ENCODE results near the gene SH3GL1. TPM values are rescaled to one million over a fixed set of nuclear protein-coding genes. Genes with fewer than 3 reads are reported as not detected.
"Not testable (repeated sequence)": the region's sequence is repeated elsewhere in the genome, so short reads cannot be mapped to it uniquely, and the experiment has no call there.

SH3GL1 gene
- total RNA-seq, 2 experiments from 2014 or later: 62.1 to 64.0 TPM

- Mint-ChIP-seq H3K4me1 (peaks cover 28% of the 10 kb centered on the region), H3K9me3 (no peaks in the 10 kb centered on the region), H3K27me3 (peaks cover 9% of the 10 kb centered on the region), H3K36me3 (ENCODE audit: low read depth) (peaks cover 5% of the 10 kb centered on the region), H3K27ac (no peak overlapping the region), H3K4me3 (peak overlapping the region; percentile 27)
- POLR2A ChIA-PET: interaction anchor here (1.3 kb wide), 1 partner anchor 8 kb away, joined by 3 read pairs; no protein-coding TSS in a partner anchor
- CTCF ChIA-PET: no interaction called here
- no peak for DNase-seq
These were observed 70.5 kb downstream of the SH3GL1 start for GRCh38 chr19:4329858-4330257.

DNA sequence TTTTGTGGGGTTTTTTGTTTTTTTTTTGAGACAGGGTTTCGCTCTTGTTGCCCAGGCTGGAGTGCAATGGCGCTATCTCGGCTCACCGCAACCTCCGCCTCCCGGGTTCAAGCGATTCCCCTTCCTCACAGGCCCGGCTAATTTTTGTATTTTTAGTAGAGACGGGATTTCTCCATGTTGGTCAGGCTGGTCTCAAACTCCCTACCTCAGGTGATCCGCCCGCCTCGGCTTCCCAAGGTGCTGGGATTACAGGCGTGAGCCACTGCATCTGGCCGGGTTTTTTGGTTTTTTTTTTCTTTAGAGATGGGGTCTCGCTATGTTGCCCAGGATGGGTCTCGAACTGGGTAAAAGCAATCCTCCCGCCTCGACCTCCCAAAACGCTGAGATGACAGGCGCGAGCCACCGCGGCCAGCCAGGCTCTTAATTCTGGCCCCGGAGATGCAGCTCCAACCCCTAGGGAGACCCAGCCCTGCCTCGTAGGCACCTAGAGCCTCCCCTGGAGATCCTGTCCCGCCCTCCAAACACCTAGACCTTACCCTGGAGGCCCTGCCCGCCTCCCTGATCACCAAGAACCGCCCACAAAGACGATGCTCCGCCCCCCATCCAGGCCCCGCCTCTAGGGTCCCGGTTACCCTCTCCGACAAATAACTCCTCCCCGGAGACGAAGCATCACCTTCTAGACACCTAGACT is 71.2 kb downstream of the SH3GL1 start:
- peak overlapping the region; percentile 71 for H3K27ac Mint-ChIP-seq
- POLR2A ChIA-PET: interaction anchor here (1.3 to 1.9 kb wide), 2 partner anchors 9 to 14 kb away, joined by 3 to 15 read pairs; partner anchors contain the start of gene MPND
- not testable (repeated sequence) for H3K36me3 Mint-ChIP-seq (ENCODE audit: low read depth); H3K27me3 Mint-ChIP-seq; H3K9me3 Mint-ChIP-seq
- peak; percentile 34 for DNase-seq
- H3K4me3 Mint-ChIP-seq: peak overlapping the region; percentile 74
- peaks cover 28% of the 10 kb centered on the region for H3K4me1 Mint-ChIP-seq
- CTCF ChIA-PET: interaction anchor here (1.2 kb wide), 1 partner anchor 13 kb away, joined by 7 read pairs; no protein-coding TSS in a partner anchor

DNA sequence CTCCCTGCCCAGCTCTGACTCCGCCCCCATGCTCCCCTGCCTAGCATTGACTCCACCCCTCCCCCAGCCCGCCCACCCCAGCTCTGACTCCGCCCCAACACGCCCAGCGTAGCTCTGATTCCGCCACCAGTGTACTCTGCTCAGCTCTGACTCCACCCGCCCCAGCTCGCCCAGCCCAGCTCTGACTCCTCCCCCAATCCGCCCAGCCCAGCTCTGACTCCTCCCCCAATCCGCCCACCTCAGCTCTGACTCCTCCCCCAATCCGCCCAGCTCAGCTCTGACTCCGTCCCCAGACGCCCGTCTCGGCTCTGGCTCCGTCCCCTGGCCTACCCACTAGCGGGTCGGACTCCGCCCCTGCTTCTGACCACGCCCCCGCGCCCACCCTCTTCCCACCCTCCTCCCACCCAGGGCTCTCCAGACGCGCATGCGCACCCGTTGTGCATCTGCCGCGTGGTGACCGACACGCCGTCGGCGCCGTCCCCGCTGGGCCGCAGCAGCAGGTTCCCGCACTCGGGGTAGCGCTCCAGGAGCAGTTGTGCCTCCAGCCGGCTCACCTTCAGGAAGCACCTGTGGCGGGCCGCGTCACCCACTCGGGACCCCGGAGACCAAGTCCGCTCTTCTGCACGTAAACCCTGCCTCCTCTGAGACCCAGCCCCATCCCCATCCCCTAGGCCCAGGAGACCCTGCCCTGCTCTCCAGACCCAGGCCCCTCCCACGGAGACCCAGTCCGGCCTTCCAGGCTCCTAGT is 71.9 kb downstream of the SH3GL1 start:
- peak; percentile 95 for DNase-seq
- peak overlapping the region; percentile 71 for H3K27ac Mint-ChIP-seq
- ChIA-PET POLR2A (interaction anchor here (0.7 to 1.9 kb wide), 3 partner anchors 10 to 24 kb away, joined by 3 to 15 read pairs (median 3); partner anchors contain the start of genes MPND and STAP2), CTCF (interaction anchor here (0.5 to 1.2 kb wide), 8 partner anchors 14 to 143 kb away, joined by 3 to 7 read pairs (median 4); partner anchors contain the start of genes MPND and SH3GL1)
- H3K4me1 Mint-ChIP-seq: peaks cover 28% of the 10 kb centered on the region
- H3K4me3 Mint-ChIP-seq: peak overlapping the region; percentile 74
- no peaks in the 10 kb centered on the region for H3K9me3 Mint-ChIP-seq
- H3K36me3 Mint-ChIP-seq (ENCODE audit: low read depth): no peaks in the 10 kb centered on the region
- H3K27me3 Mint-ChIP-seq: peaks cover 9% of the 10 kb centered on the region

- H3K4me3 Mint-ChIP-seq: peak overlapping the region; percentile 74
- H3K27ac Mint-ChIP-seq: peak overlapping the region; percentile 62
- CTCF ChIA-PET: interaction anchor here (0.5 to 1.2 kb wide), 9 partner anchors 15 to 224 kb away, joined by 3 to 7 read pairs (median 4); partner anchors contain the start of genes MPND and SH3GL1
- peaks cover 28% of the 10 kb centered on the region for H3K4me1 Mint-ChIP-seq
- H3K36me3 Mint-ChIP-seq (ENCODE audit: low read depth): no peaks in the 10 kb centered on the region
- H3K27me3 Mint-ChIP-seq: peaks cover 9% of the 10 kb centered on the region
- no peaks in the 10 kb centered on the region for H3K9me3 Mint-ChIP-seq
- no peak for DNase-seq
- POLR2A ChIA-PET: interaction anchor here (0.7 to 1.9 kb wide), 3 partner anchors 10 to 24 kb away, joined by 3 to 15 read pairs (median 3); partner anchors contain the start of genes MPND and STAP2
These were observed 72.5 kb downstream of the SH3GL1 start for GRCh38 chr19:4327877-4328242.

- peak; percentile 80 for DNase-seq
- H3K36me3 Mint-ChIP-seq (ENCODE audit: low read depth): no peaks in the 10 kb centered on the region
- peaks cover 9% of the 10 kb centered on the region for H3K27me3 Mint-ChIP-seq
- H3K4me3 Mint-ChIP-seq: peak overlapping the region; percentile 74
- peak overlapping the region; percentile 62 for H3K27ac Mint-ChIP-seq
- ChIA-PET POLR2A (interaction anchor here (1.9 kb wide), 1 partner anchor 15 kb away, joined by 15 read pairs; the partner anchor contains the start of gene MPND), CTCF (interaction anchor here (0.5 to 1.2 kb wide), 7 partner anchors 15 to 224 kb away, joined by 3 to 7 read pairs (median 4); partner anchors contain the start of genes MPND and SH3GL1)
- peaks cover 28% of the 10 kb centered on the region for H3K4me1 Mint-ChIP-seq
- no peaks in the 10 kb centered on the region for H3K9me3 Mint-ChIP-seq
These were observed 73.0 kb downstream of the SH3GL1 start for GRCh38 chr19:4327252-4327876.

GRCh38 chr19:4326837-4327251 is 73.5 kb downstream of the SH3GL1 start:
- Mint-ChIP-seq H3K4me1 (peaks cover 28% of the 10 kb centered on the region), H3K4me3 (peak overlapping the region; percentile 74), H3K27ac (no peak overlapping the region), H3K36me3 (ENCODE audit: low read depth) (no peaks in the 10 kb centered on the region), H3K27me3 (peaks cover 9% of the 10 kb centered on the region), H3K9me3 (no peaks in the 10 kb centered on the region)
- ChIA-PET POLR2A (no interaction called here), CTCF (no interaction called here)
- DNase-seq: no peak

GRCh38 chr19:4326215-4326836 is 74.0 kb downstream of the SH3GL1 start:
- peak overlapping the region; percentile 13 for H3K4me3 Mint-ChIP-seq
- peaks cover 9% of the 10 kb centered on the region for H3K27me3 Mint-ChIP-seq
- H3K4me1 Mint-ChIP-seq: peaks cover 28% of the 10 kb centered on the region
- ChIA-PET POLR2A (no interaction called here), CTCF (no interaction called here)
- no peaks in the 10 kb centered on the region for H3K36me3 Mint-ChIP-seq (ENCODE audit: low read depth)
- DNase-seq: no peak
- no peaks in the 10 kb centered on the region for H3K9me3 Mint-ChIP-seq
- no peak overlapping the region for H3K27ac Mint-ChIP-seq

DNA sequence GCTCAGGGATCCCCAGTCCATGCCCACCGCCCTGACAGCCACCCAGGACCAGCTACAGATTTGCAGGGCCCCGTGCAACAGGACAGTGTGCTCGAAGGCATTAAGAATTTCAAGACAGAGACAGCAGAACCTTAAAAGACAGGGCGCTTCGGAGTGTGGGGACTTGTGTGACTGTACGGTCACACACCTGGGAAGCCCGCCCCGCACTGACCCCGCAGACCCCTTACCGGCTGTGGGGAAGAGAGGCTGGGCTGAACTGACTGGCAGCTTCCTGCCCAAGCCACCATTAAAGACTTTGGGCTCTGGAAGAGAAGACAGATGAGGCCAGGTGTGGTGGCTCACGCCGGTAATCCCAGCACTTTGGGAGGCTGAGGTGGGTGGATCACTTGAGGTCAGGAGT is 76.1 kb downstream of the SH3GL1 start:
- H3K27ac Mint-ChIP-seq: no peak overlapping the region
- peaks cover 13% of the 10 kb centered on the region for H3K9me3 Mint-ChIP-seq
- H3K27me3 Mint-ChIP-seq: peaks cover 9% of the 10 kb centered on the region
- peaks cover 25% of the 10 kb centered on the region for H3K4me1 Mint-ChIP-seq
- ChIA-PET POLR2A (interaction anchor here (0.8 to 1.2 kb wide), 3 partner anchors 13 to 20 kb away, joined by 3 to 4 read pairs (median 3); partner anchors contain the start of genes MPND and STAP2), CTCF (interaction anchor here (0.6 to 1.6 kb wide), 4 partner anchors 9 to 302 kb away, joined by 3 to 5 read pairs (median 4); no protein-coding TSS in a partner anchor)
- H3K4me3 Mint-ChIP-seq: no peak overlapping the region
- DNase-seq: no peak
- peaks cover 7% of the 10 kb centered on the region for H3K36me3 Mint-ChIP-seq (ENCODE audit: low read depth)

DNA sequence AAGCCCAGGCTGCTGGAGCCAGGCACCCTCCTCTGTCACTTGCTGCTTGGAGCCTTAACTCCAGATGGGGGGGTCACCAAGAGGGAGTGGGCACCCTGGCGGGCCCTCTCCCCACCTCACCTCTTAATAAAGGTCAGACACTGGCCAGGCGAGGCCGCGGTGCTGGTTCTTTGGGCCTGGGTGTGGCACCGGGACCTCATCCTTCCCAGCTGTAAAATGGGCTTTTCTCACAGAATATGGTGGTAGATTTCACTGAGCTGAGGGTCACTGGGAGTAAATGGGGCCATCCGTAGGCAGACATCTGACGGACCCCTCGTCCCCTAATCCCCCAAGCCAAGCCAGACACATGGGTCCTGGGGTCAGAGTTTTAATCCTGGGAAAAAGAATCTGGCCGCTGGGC is 76.7 kb downstream of the SH3GL1 start:
- Mint-ChIP-seq H3K36me3 (ENCODE audit: low read depth) (peaks cover 10% of the 10 kb centered on the region), H3K27me3 (peaks cover 9% of the 10 kb centered on the region), H3K4me3 (no peak overlapping the region), H3K27ac (no peak overlapping the region), H3K9me3 (peaks cover 18% of the 10 kb centered on the region), H3K4me1 (peaks cover 23% of the 10 kb centered on the region)
- POLR2A ChIA-PET: interaction anchor here (0.8 to 1.2 kb wide), 3 partner anchors 14 to 20 kb away, joined by 3 to 4 read pairs (median 3); partner anchors contain the start of genes MPND and STAP2
- CTCF ChIA-PET: interaction anchor here (0.6 kb wide), 1 partner anchor 302 kb away, joined by 5 read pairs; no protein-coding TSS in a partner anchor
- no peak for DNase-seq

DNA sequence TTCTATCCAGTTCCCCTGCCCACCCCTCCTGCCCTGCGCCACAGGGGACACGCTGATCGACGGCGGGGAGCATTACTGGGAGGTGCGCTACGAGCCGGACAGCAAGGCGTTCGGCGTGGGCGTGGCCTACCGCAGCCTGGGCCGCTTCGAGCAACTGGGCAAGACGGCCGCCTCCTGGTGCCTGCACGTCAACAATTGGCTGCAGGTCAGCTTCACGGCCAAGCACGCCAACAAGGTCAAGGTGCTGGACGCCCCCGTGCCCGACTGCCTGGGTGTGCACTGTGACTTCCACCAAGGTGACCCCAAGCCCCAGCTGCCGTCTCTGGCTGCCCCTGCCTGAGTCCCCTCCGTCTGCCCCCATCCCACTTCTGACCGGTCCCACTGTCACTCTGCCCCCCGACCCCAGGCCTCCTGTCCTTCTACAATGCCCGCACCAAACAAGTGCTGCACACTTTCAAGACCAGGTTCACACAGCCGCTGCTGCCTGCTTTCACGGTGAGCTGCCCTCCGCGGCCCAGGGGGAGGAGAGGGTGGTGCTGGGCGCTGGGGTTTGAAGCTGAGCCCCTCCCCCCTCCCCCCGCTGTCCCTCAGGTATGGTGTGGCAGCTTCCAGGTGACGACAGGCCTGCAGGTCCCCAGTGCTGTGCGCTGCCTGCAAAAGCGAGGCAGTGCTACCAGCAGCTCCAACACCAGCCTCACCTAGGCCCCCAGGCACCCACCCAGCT is 77.2 kb downstream of the SH3GL1 start:
- ChIA-PET CTCF (interaction anchor here (1.2 to 1.6 kb wide), 2 partner anchors 29 to 56 kb away, joined by 3 to 4 read pairs; no protein-coding TSS in a partner anchor), POLR2A (interaction anchor here (0.6 to 2.2 kb wide), 5 partner anchors 10 to 123 kb away, joined by 3 to 9 read pairs (median 3); partner anchors contain the start of gene MPND)
- no peak overlapping the region for H3K4me3 Mint-ChIP-seq
- DNase-seq: no peak
- peaks cover 15% of the 10 kb centered on the region for H3K36me3 Mint-ChIP-seq (ENCODE audit: low read depth)
- peaks cover 18% of the 10 kb centered on the region for H3K4me1 Mint-ChIP-seq
- H3K27ac Mint-ChIP-seq: no peak overlapping the region
- H3K9me3 Mint-ChIP-seq: peaks cover 19% of the 10 kb centered on the region
- H3K27me3 Mint-ChIP-seq: peaks cover 9% of the 10 kb centered on the region

- Mint-ChIP-seq H3K4me1 (no peaks in the 10 kb centered on the region), H3K4me3 (no peak overlapping the region), H3K27ac (no peak overlapping the region), H3K27me3 (no peaks in the 10 kb centered on the region), H3K9me3 (peaks cover 21% of the 10 kb centered on the region), H3K36me3 (ENCODE audit: low read depth) (peaks cover 18% of the 10 kb centered on the region)
- POLR2A ChIA-PET: interaction anchor here (1.8 kb wide), 1 partner anchor 14 kb away, joined by 4 read pairs; no protein-coding TSS in a partner anchor
- DNase-seq: no peak
- CTCF ChIA-PET: interaction anchor here (1.5 to 2.8 kb wide), 3 partner anchors 32 to 64 kb away, joined by 4 to 10 read pairs (median 9); no protein-coding TSS in a partner anchor
These were observed 79.9 kb downstream of the SH3GL1 start for GRCh38 chr19:4320419-4320818.
